H1 (cell line): ENCODE measurements around the gene CCBE1.

Experiments
- CBX5 ChIP-seq: fragments of 300-800, 300-1000 bp; sonication (generic); IDR thresholded peaks from 2 replicates; pipeline ENCODE4 v1.7.1; 2016; ENCODE audit warnings: antibody characterized with exemption, low read length, low read depth
- GABPA ChIP-seq: IDR thresholded peaks from 2 replicates; pipeline ENCODE4 v1.6.1; 2011; ENCODE audit warnings: mild to moderate bottlenecking, low read length, moderate library complexity, borderline replicate concordance; ENCODE audit not compliant: insufficient read depth
- MAFK ChIP-seq: IDR thresholded peaks from 2 replicates; pipeline ENCODE4 v1.6.1; 2012; ENCODE audit warnings: low read depth, mild to moderate bottlenecking, improper control_type of control experiment, low read length
- RNF2 ChIP-seq: fragments of 200-900, 300-1000 bp; sonication (generic); IDR thresholded peaks from 2 replicates; pipeline ENCODE4 v1.7.1; 2016; ENCODE audit warnings: borderline replicate concordance, low read depth, mild to moderate bottlenecking, antibody characterized with exemption, low read length; ENCODE audit not compliant: poor library complexity, severe bottlenecking; ENCODE audit errors: missing control alignments
- SIN3A ChIP-seq, 2 experiments: IDR thresholded peaks in 1 of 2; conservative IDR thresholded peaks in 1 of 2; 2 replicates each; pipeline ENCODE4 v1.6.1; 2011 to 2012; ENCODE audit warnings: low read length in 2 of 2, improper control_type of control experiment in 1 of 2, low read depth in 1 of 2, mild to moderate bottlenecking in 1 of 2
- TF ChIP-seq, protein P1 (sequence below), 3 experiments: IDR thresholded peaks; 1 replicate in 2 of 3; 2 replicates in 1 of 3; pipeline versions ENCODE4 v1.5.1 to v1.6.1; 2011; ENCODE audit warnings: low read length in 3 of 3, mild to moderate bottlenecking in 3 of 3, inconsistent platforms in 2 of 3, low read depth in 1 of 3, moderate library complexity in 1 of 3; ENCODE audit not compliant: insufficient read depth in 1 of 3; ENCODE audit errors: control extremely low read depth in 1 of 3
- TF ChIP-seq, protein P2 (sequence below): IDR thresholded peaks from 2 replicates; pipeline ENCODE4 v1.6.1; 2012; ENCODE audit warnings: low read length, inconsistent platforms

DNA sequence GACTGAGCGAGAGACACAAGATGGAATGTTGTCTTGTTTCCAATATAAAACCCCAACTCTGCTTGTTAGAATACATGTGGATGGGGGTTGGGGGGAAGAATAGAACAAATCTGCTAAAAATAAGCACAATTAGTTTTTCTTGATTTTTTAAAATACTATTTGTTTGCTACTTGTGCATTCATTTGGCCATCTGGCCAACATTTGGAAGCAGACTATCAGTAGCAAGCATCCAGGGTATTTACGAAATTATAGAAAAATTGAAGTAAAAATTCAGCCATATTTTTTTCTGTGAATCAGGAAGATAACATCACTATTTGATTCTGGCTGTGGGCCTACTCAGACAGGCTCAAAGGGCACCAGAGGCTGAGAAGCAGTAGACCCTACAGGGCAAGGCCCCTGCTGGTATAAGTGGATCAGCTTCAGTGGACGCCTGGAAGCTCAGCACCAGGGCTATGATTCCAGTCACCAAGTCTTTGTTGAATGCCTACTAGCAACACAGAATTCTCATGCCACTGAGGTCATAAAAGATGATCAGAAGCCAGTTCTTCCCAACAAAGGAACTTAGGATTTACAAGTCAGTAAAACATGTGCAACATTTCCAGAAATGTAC, 133.9 kb downstream of the CCBE1 start:
- TF ChIP-seq, protein P1, sequence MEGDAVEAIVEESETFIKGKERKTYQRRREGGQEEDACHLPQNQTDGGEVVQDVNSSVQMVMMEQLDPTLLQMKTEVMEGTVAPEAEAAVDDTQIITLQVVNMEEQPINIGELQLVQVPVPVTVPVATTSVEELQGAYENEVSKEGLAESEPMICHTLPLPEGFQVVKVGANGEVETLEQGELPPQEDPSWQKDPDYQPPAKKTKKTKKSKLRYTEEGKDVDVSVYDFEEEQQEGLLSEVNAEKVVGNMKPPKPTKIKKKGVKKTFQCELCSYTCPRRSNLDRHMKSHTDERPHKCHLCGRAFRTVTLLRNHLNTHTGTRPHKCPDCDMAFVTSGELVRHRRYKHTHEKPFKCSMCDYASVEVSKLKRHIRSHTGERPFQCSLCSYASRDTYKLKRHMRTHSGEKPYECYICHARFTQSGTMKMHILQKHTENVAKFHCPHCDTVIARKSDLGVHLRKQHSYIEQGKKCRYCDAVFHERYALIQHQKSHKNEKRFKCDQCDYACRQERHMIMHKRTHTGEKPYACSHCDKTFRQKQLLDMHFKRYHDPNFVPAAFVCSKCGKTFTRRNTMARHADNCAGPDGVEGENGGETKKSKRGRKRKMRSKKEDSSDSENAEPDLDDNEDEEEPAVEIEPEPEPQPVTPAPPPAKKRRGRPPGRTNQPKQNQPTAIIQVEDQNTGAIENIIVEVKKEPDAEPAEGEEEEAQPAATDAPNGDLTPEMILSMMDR (IDR thresholded peaks at IDR 0.05; ENCODE audit: control extremely low read depth in 1 of 3, insufficient read depth in 1 of 3, low read depth in 1 of 3, low read length in 3 of 3) = no peak
- no peak for TF ChIP-seq MAFK
- TF ChIP-seq SIN3A (conservative IDR thresholded peaks at IDR 0.05 in 1 of 2, IDR thresholded peaks at IDR 0.05 in 1 of 2; ENCODE audit: low read depth in 1 of 2, low read length in 2 of 2) = no peak
- TF ChIP-seq GABPA = no peak
- no peak for TF ChIP-seq CBX5
- TF ChIP-seq, protein P2, sequence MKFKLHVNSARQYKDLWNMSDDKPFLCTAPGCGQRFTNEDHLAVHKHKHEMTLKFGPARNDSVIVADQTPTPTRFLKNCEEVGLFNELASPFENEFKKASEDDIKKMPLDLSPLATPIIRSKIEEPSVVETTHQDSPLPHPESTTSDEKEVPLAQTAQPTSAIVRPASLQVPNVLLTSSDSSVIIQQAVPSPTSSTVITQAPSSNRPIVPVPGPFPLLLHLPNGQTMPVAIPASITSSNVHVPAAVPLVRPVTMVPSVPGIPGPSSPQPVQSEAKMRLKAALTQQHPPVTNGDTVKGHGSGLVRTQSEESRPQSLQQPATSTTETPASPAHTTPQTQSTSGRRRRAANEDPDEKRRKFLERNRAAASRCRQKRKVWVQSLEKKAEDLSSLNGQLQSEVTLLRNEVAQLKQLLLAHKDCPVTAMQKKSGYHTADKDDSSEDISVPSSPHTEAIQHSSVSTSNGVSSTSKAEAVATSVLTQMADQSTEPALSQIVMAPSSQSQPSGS = no peak
- TF ChIP-seq RNF2 = no peak
